ENCODE results near the gene SAMHD1. TPM values are rescaled to one million over a fixed set of nuclear protein-coding genes. Genes with fewer than 3 reads are reported as not detected.

SAMHD1 gene
- total RNA-seq, 1 donor from 2014 or later: 30.8 TPM

GRCh38 chr20:36893801-36894200, 57.7 kb downstream of the SAMHD1 start:
- no peak overlapping the region for H3K4me3 Mint-ChIP-seq (ENCODE audit: unreplicated experiment)
- no peak for DNase-seq

GRCh38 chr20:36891211-36891610, 60.3 kb downstream of the SAMHD1 start:
- peaks cover 2% of the 10 kb centered on the region for H3K9me3 Mint-ChIP-seq (ENCODE audit: unreplicated experiment)
- H3K27ac Mint-ChIP-seq (ENCODE audit: unreplicated experiment): no peak overlapping the region
- H3K4me3 Mint-ChIP-seq (ENCODE audit: unreplicated experiment): no peak overlapping the region
- peaks cover 2% of the 10 kb centered on the region for H3K27me3 Mint-ChIP-seq (ENCODE audit: unreplicated experiment)
- TF ChIP-seq CTCF (IDR thresholded peaks at IDR 0.05; ENCODE audit: partially characterized antibody, unreplicated experiment): no peak
- no peaks in the 10 kb centered on the region for H3K36me3 Mint-ChIP-seq (ENCODE audit: unreplicated experiment)
- H3K4me1 Mint-ChIP-seq (ENCODE audit: low read depth, unreplicated experiment): peaks cover 6% of the 10 kb centered on the region
- DNase-seq: no peak

More at GRCh38 chr20:36893801-36894200, 57.7 kb downstream of the SAMHD1 start:
- no peaks in the 10 kb centered on the region for H3K4me1 Mint-ChIP-seq (ENCODE audit: low read depth, unreplicated experiment)
- H3K27ac Mint-ChIP-seq (ENCODE audit: unreplicated experiment): no peak overlapping the region
- no peak for TF ChIP-seq CTCF (IDR thresholded peaks at IDR 0.05; ENCODE audit: partially characterized antibody, unreplicated experiment)
- H3K36me3 Mint-ChIP-seq (ENCODE audit: unreplicated experiment): no peaks in the 10 kb centered on the region
- no peaks in the 10 kb centered on the region for H3K9me3 Mint-ChIP-seq (ENCODE audit: unreplicated experiment)
- H3K27me3 Mint-ChIP-seq (ENCODE audit: unreplicated experiment): peaks cover 2% of the 10 kb centered on the region

GRCh38 chr20:36890586-36890985, 60.9 kb downstream of the SAMHD1 start:
- TF ChIP-seq CTCF (IDR thresholded peaks at IDR 0.05; ENCODE audit: partially characterized antibody, unreplicated experiment): no peak
- peaks cover 2% of the 10 kb centered on the region for H3K27me3 Mint-ChIP-seq (ENCODE audit: unreplicated experiment)
- H3K4me1 Mint-ChIP-seq (ENCODE audit: low read depth, unreplicated experiment): peaks cover 6% of the 10 kb centered on the region
- H3K9me3 Mint-ChIP-seq (ENCODE audit: unreplicated experiment): peaks cover 2% of the 10 kb centered on the region
- no peaks in the 10 kb centered on the region for H3K36me3 Mint-ChIP-seq (ENCODE audit: unreplicated experiment)
- no peak for DNase-seq
- no peak overlapping the region for H3K27ac Mint-ChIP-seq (ENCODE audit: unreplicated experiment)
- no peak overlapping the region for H3K4me3 Mint-ChIP-seq (ENCODE audit: unreplicated experiment)

- TF ChIP-seq CTCF (IDR thresholded peaks at IDR 0.05; ENCODE audit: partially characterized antibody, unreplicated experiment): no peak
- DNase-seq: no peak
- Mint-ChIP-seq H3K27me3 (ENCODE audit: unreplicated experiment) (peaks cover 6% of the 10 kb centered on the region), H3K9me3 (ENCODE audit: unreplicated experiment) (peaks cover 5% of the 10 kb centered on the region), H3K4me1 (ENCODE audit: low read depth, unreplicated experiment) (peaks cover 8% of the 10 kb centered on the region), H3K27ac (ENCODE audit: unreplicated experiment) (no peak overlapping the region), H3K4me3 (ENCODE audit: unreplicated experiment) (no peak overlapping the region), H3K36me3 (ENCODE audit: unreplicated experiment) (no peaks in the 10 kb centered on the region)
Measured at GRCh38 chr20:36888880-36889516, 62.5 kb downstream of the SAMHD1 start.

GRCh38 chr20:36887752-36888090, 63.8 kb downstream of the SAMHD1 start:
- peak overlapping the region; percentile 8 for H3K4me3 Mint-ChIP-seq (ENCODE audit: unreplicated experiment)
- peaks cover 5% of the 10 kb centered on the region for H3K9me3 Mint-ChIP-seq (ENCODE audit: unreplicated experiment)
- DNase-seq: no peak
- H3K4me1 Mint-ChIP-seq (ENCODE audit: low read depth, unreplicated experiment): peaks cover 8% of the 10 kb centered on the region
- no peak overlapping the region for H3K27ac Mint-ChIP-seq (ENCODE audit: unreplicated experiment)
- H3K36me3 Mint-ChIP-seq (ENCODE audit: unreplicated experiment): no peaks in the 10 kb centered on the region
- H3K27me3 Mint-ChIP-seq (ENCODE audit: unreplicated experiment): peaks cover 3% of the 10 kb centered on the region
- no peak for TF ChIP-seq CTCF (IDR thresholded peaks at IDR 0.05; ENCODE audit: partially characterized antibody, unreplicated experiment)
